ENCODE data around the gene NR0B1.

The NR0B1 gene

DNA sequence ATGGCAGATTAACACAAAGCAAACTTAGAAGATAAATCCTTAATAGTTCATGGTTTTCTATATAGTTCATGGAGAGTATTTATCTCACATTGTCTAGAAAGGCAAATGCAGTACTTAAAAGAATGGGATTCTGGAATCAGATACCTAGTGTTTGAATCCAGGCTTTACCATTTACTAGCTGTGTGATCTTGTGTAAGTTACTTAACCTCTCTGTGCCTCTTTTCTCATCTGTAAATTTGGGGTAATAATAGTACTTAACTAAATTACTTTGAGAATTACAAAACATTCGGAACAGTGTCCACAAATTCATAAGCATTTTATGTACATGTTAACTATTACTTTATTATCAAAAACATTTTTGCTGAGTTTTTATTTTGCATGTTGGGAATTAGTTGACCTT is 46.4 kb downstream of the NR0B1 start:
- no peak for TF ChIP-seq REST (IDR thresholded peaks at IDR 0.05; ENCODE audit: insufficient read depth in 1 of 2, low read depth in 2 of 2, low read length in 2 of 2)
- no peak for TF ChIP-seq FOXP2 (optimal IDR thresholded peaks at IDR 0.05; ENCODE audit: borderline replicate concordance, extremely low read depth, extremely low read length, insufficient read depth)
- TF ChIP-seq SIN3A (IDR thresholded peaks at IDR 0.05; ENCODE audit: borderline replicate concordance, insufficient read depth, low read length) = no peak
- TF ChIP-seq POLR2AphosphoS5 (IDR thresholded peaks at IDR 0.05; ENCODE audit: low read depth, low read length) = no peak
- TF ChIP-seq TAF1 (IDR thresholded peaks at IDR 0.05; ENCODE audit: borderline replicate concordance, insufficient read depth, low read length) = no peak

DNA sequence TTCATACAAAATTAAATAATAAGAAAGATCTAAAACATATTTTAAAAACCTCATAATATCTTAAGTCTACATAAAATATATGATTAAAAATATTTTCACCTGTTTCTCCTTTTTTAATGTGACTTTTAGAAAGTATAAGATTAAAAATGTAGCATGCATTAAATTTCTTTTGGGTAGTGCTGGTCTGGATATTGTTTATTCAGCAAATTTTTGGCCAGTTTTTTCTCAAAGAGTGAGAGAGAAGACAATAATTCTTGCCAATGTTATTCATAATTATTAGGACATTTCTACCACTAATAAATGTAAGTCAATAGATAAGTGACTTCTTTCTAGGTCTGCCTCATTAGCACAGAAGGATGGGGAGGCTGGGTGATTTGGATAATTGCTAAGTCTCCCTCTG is 48.2 kb downstream of the NR0B1 start:
- TF ChIP-seq FOXP2 (optimal IDR thresholded peaks at IDR 0.05; ENCODE audit: borderline replicate concordance, extremely low read depth, extremely low read length, insufficient read depth) = no peak
- no peak for TF ChIP-seq POLR2AphosphoS5 (IDR thresholded peaks at IDR 0.05; ENCODE audit: low read depth, low read length)
- no peak for TF ChIP-seq SIN3A (IDR thresholded peaks at IDR 0.05; ENCODE audit: borderline replicate concordance, insufficient read depth, low read length)
- no peak for TF ChIP-seq REST (IDR thresholded peaks at IDR 0.05; ENCODE audit: insufficient read depth in 1 of 2, low read depth in 2 of 2, low read length in 2 of 2)
- no peak for TF ChIP-seq TAF1 (IDR thresholded peaks at IDR 0.05; ENCODE audit: borderline replicate concordance, insufficient read depth, low read length)

DNA sequence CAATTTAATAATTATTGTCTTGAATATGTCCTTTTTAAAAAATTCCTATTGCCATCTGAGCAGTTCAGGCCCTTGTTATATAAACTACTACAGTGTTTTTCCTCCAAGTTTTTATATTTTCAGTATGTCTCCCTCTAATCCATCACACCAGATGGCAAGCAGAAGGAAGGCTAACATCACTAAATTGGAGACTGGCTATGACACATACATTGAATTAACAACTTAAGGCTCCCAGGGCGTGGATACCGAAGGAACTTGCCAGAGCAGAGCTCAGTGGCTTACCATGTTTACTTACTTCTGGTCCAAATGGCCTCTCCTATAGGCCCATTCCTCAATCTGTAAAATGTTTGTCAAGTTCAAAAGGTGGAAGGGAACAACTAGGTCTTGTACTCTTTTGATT is 49.3 kb downstream of the NR0B1 start:
- TF ChIP-seq TAF1 (IDR thresholded peaks at IDR 0.05; ENCODE audit: borderline replicate concordance, insufficient read depth, low read length) (no peak), REST (IDR thresholded peaks at IDR 0.05; ENCODE audit: insufficient read depth in 1 of 2, low read depth in 2 of 2, low read length in 2 of 2) (no peak), SIN3A (IDR thresholded peaks at IDR 0.05; ENCODE audit: borderline replicate concordance, insufficient read depth, low read length) (no peak), FOXP2 (optimal IDR thresholded peaks at IDR 0.05; ENCODE audit: borderline replicate concordance, extremely low read depth, extremely low read length, insufficient read depth) (no peak), POLR2AphosphoS5 (IDR thresholded peaks at IDR 0.05; ENCODE audit: low read depth, low read length) (no peak)
